Amniotic stem cell (primary cell): ENCODE results near the gene TARBP1.
"Not testable (repeated sequence)": the region's sequence is repeated elsewhere in the genome, so short reads cannot be mapped to it uniquely, and the experiment has no call there.

Experiments
- DNase-seq: peaks from one replicate; lab custom pipeline; 2025; lab: John Stamatoyannopoulos, UW

Gene TARBP1

GRCh38 chr1:234478481-234479309 is at the start of gene TARBP1:
Gene TARBP1, minus strand, starts transcription at chr1:234479179. Its CDS starts 76 bp downstream, at chr1:234479103.
- DNase-seq = peak; percentile 19

- DNase-seq = no peak
These were observed 49.3 kb upstream of the TARBP1 start for GRCh38 chr1:234528074-234528865.

DNA sequence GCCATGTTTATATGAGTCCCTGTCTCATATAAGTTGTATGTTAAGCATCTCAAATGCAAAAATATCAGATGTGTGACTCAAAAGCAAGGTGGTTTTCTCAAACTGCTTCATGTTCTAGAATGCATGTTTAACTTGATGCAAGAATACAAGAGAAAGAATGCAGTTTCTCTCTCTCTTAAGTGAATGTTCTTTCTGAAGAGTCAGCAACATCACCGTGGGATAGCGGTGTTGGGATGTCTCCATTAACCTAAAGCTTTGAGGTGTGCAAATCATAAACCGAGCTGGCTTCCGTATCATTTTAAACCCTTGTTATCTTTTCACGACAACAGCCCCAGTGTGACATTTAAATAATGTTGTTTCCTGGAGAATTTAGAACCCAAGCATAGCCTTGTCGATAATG is 48.4 kb upstream of the TARBP1 start:
- no peak for DNase-seq

DNA sequence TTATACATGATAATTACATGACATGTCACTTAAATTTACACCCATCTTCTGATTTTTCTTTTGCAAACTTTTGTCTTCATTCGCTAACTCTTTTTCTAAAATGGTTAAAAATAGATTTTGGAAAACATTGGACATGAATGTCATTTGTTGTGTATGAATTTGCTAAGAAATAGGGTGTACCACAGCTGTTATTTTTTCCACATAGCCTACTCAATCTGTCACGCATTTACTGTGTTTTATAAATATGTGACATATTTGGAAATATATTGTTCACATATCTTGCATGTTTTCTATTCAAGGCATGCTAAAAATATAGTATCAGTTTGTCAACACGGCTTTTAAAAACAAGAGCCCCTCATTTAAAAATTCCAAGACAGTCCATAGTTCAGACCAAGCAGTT is 47.9 kb upstream of the TARBP1 start:
- DNase-seq = no peak

GRCh38 chr1:234525099-234525799 is 46.3 kb upstream of the TARBP1 start:
- no peak for DNase-seq

DNA sequence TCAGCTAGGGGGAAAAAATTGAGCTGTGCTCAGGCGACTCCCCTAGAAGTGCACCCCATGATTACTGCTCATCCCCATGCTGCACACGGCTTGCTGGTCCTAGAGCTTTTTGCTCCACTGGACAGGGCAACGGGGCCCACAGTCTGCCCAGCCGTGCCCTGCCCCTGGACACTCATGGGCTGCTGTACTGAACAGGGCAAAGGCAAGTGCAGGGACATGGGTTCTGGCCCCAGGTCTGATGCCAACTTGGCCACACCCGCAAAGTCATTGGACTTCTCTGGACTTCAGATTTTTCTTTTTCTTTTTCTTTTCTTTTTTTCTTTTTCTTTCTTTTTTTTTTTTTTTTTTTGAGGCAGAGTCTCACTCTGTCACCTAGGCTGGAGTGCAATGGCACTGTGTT is 42.9 kb upstream of the TARBP1 start:
- no peak for DNase-seq

GRCh38 chr1:234520908-234521817 is 42.2 kb upstream of the TARBP1 start:
- no peak for DNase-seq

DNA sequence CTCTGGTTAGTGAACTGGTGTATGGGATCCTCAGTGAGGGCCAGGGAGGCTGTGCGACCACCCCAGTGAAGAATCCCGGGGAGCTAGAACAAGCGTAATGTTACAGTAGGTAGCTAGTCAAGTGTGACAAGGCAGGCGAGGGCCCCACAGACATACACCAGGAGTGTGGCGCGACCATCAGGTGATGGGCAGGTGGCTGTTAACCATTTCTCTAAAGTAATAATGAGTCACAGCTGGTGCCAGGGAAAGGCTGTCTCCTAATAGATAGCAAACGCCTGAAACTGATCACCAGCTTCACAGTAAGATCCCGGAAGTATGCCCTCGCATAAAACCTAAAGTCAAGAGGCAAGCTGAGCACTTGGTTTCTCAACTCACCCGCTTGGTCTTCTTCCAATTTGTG is 40.5 kb upstream of the TARBP1 start:
- DNase-seq = no peak

- no peak for DNase-seq
These were observed 39.9 kb upstream of the TARBP1 start for GRCh38 chr1:234518876-234519275.

DNA sequence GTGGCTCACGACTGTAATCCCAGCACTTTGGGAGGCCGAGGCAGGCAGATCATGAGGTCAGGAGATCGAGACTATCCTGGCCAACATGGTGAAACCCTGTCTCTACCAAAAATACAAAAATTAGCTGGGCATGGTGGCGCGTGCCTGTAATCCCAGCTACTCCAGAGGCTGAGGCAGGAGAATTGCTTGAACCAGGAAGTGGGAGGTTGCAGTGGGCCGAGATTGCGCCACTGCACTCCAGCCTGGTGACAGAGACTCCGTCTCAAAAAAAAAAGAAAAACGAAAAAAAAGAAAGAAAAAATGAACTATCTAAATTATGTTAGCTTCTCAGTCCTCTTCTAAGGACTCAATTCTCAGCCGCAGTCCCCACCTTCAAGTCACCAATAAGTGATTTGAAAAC is 39.1 kb upstream of the TARBP1 start:
- DNase-seq = not testable (repeated sequence)

GRCh38 chr1:234517110-234517802 is 38.3 kb upstream of the TARBP1 start:
- DNase-seq = no peak

GRCh38 chr1:234515821-234516241 is 36.9 kb upstream of the TARBP1 start:
- DNase-seq = peak; percentile 12

DNA sequence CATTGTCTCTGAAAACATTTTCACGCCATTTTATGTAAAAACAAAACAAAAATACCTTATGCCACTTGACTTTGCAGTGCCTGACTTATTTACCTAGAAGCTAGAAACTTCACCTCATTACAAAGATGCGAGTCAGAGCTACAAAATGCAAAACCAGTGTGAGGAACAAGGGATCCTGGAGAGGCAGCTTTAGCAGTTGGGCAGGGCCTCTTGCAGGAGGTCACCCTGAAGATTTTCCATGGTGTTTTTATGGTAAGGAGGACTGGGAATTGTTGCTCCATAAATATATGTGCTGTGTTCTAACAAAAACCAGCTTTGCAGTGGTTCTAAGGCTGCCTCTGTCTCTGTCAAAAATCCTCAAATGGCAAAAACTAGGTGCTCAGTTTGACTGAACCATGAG is 36.4 kb upstream of the TARBP1 start:
- DNase-seq = no peak

GRCh38 chr1:234512451-234512861 is 33.5 kb upstream of the TARBP1 start:
- no peak for DNase-seq

- no peak for DNase-seq
These were observed 30.7 kb upstream of the TARBP1 start for GRCh38 chr1:234509457-234510328.

GRCh38 chr1:234507626-234508387 is 28.8 kb upstream of the TARBP1 start:
- DNase-seq = no peak

- DNase-seq = no peak
These were observed 28.1 kb upstream of the TARBP1 start for GRCh38 chr1:234507089-234507488.

DNA sequence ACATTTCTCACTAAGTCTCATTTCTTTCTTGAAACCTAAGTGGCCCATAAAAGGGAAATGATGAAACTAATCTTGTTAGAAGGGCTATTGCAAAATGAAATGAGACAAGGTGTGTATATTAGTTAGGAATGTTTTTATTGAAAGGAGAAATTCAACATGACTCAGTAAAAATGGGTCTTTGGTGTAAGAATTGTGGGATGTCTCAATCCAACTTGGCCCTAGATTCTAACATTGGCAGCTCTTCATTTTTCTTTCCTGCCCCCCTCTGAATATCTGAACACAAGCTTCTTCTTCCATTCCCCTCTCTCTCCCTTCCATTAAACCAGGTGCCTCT is 26.8 kb upstream of the TARBP1 start:
- DNase-seq = peak; percentile 4
